ENCODE measurements around the gene PTGS2.

PTGS2 gene

DNA sequence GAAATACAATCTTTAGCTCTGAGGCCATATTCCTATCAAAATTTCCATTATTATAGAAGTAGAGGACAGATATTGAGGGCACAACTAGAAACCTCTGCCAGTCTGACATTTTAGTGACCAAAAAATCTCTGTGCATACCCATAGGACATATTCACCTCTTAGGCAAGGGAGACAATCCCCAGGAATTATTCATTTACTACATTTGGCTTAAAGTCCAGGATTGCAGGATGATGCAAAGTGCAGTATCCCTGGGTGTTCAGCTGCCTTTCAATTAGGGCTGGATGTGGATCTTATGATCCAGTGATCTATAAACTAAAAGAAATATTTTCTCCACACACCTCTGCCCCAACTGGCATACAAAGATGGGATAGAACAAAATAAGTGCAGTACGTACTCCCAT is 50.9 kb downstream of the PTGS2 start:
- Histone ChIP-seq H3K4me1 (ENCODE audit: control insufficient read depth in 1 of 2, insufficient read depth in 2 of 2, low read length in 2 of 2) (no peaks in the 10 kb centered on the region), H3K4ac (ENCODE audit: low read depth, low read length) (no peak overlapping the region), H3K27ac (ENCODE audit: low read depth, low read length) (no peak overlapping the region), H3K18ac (ENCODE audit: low read length) (no peak overlapping the region), H3K79me2 (ENCODE audit: control insufficient read depth, insufficient read depth, low read length, poor library complexity) (no peaks in the 10 kb centered on the region), H4K91ac (ENCODE audit: low read depth, low read length) (no peak overlapping the region), H3K9ac (ENCODE audit: low read length) (no peak overlapping the region), H3K23ac (ENCODE audit: low read length) (no peak overlapping the region), H3K79me1 (ENCODE audit: low read length) (no peaks in the 10 kb centered on the region), H2AFZ (ENCODE audit: insufficient read depth, low read length, poor library complexity) (no peak overlapping the region), H3K4me2 (ENCODE audit: low read length) (no peak overlapping the region), H2BK5ac (ENCODE audit: low read depth, low read length, poor library complexity) (no peak overlapping the region), H3K9me3 (ENCODE audit: insufficient read depth, low read depth, low read length) (no peaks in the 10 kb centered on the region), H3K14ac (ENCODE audit: low read length) (no peak overlapping the region), H2BK12ac (ENCODE audit: low read length) (no peak overlapping the region), H3K36me3 (ENCODE audit: control insufficient read depth in 1 of 2, insufficient read depth in 2 of 2, low read length in 2 of 2) (no peaks in the 10 kb centered on the region), H3K27me3 (ENCODE audit: insufficient read depth, low read length) (no peaks in the 10 kb centered on the region), H4K12ac (ENCODE audit: low read depth, low read length) (no peak overlapping the region), H2BK120ac (ENCODE audit: insufficient read depth, low read length, poor library complexity) (no peak overlapping the region), H4K8ac (ENCODE audit: low read depth, low read length) (no peak overlapping the region), H3K4me3 (ENCODE audit: low read depth, low read length) (no peak overlapping the region), H2AK5ac (ENCODE audit: low read length) (no peak overlapping the region)
- no CpG with 5 or more reads among the region's 1 CpG for WGBS (ENCODE audit: extremely low coverage, insufficient coverage, insufficient read length)
- DNase-seq, result no peak

DNA sequence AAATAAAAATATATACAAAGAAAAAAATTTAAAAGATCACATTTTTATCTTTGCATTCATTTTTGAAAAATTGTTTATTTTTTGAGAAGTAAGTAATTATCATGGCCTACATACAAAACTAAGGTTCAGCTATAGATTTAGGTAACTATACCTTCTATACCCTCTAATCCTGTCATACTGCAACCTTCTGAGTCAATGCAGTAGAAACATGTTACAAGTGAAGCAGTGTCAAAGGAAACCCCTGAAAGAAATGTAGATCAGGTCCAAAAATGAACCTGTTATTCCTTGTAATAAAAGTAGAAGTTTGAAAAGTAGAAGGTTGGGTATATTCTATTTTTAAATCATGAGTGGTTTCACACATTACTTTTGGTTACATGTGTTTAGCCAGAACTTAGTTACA is 51.3 kb downstream of the PTGS2 start:
- no peaks in the 10 kb centered on the region for H3K79me2 ChIP-seq (ENCODE audit: control insufficient read depth, insufficient read depth, low read length, poor library complexity)
- no peak overlapping the region for H3K9ac ChIP-seq (ENCODE audit: low read length)

DNA sequence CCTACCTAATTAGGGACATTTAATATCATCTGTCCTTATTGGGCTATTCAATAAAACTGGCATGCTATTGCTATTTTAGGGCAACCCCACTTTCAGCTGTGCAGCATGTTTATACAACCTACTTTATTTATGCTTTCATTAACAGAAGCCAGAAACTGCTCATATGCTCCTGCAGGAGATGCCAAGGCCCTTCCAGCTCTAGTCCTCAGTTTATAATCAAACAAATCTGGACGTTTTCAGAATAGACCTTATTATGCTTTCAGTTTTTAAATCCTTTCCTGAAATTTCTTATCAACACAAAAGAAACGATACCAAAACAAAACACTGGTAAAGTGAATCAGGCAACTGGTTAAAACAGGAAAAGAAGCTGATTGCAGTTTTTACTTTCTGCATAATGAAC is 53.2 kb downstream of the PTGS2 start:
- no peak overlapping the region for H2BK5ac ChIP-seq (ENCODE audit: low read depth, low read length, poor library complexity)
- H3K4me2 ChIP-seq (ENCODE audit: low read length), result no peak overlapping the region
- H2BK12ac ChIP-seq (ENCODE audit: low read length), result no peak overlapping the region
- H3K27ac ChIP-seq (ENCODE audit: low read depth, low read length), result no peak overlapping the region
- H4K12ac ChIP-seq (ENCODE audit: low read depth, low read length), result no peak overlapping the region
- no peaks in the 10 kb centered on the region for H3K79me1 ChIP-seq (ENCODE audit: low read length)
- no peak overlapping the region for H3K23ac ChIP-seq (ENCODE audit: low read length)
- no peaks in the 10 kb centered on the region for H3K4me1 ChIP-seq (ENCODE audit: control insufficient read depth in 1 of 2, insufficient read depth in 2 of 2, low read length in 2 of 2)
- no peak overlapping the region for H4K8ac ChIP-seq (ENCODE audit: low read depth, low read length)
- no CpG with 5 or more reads among the region's 2 CpGs for WGBS (ENCODE audit: extremely low coverage, insufficient coverage, insufficient read length)
- no peak overlapping the region for H4K91ac ChIP-seq (ENCODE audit: low read depth, low read length)
- no peaks in the 10 kb centered on the region for H3K79me2 ChIP-seq (ENCODE audit: control insufficient read depth, insufficient read depth, low read length, poor library complexity)
- no peak for DNase-seq
- H2BK120ac ChIP-seq (ENCODE audit: insufficient read depth, low read length, poor library complexity), result no peak overlapping the region
- no peak overlapping the region for H2AFZ ChIP-seq (ENCODE audit: insufficient read depth, low read length, poor library complexity)
- H3K18ac ChIP-seq (ENCODE audit: low read length), result no peak overlapping the region
- H3K14ac ChIP-seq (ENCODE audit: low read length), result no peak overlapping the region
- H3K36me3 ChIP-seq (ENCODE audit: control insufficient read depth in 1 of 2, insufficient read depth in 2 of 2, low read length in 2 of 2), result no peaks in the 10 kb centered on the region
- no peaks in the 10 kb centered on the region for H3K9me3 ChIP-seq (ENCODE audit: insufficient read depth, low read depth, low read length)
- H3K4ac ChIP-seq (ENCODE audit: low read depth, low read length), result no peak overlapping the region
- no peak overlapping the region for H3K4me3 ChIP-seq (ENCODE audit: low read depth, low read length)
- no peak overlapping the region for H2AK5ac ChIP-seq (ENCODE audit: low read length)
- H3K9ac ChIP-seq (ENCODE audit: low read length), result no peak overlapping the region
- no peaks in the 10 kb centered on the region for H3K27me3 ChIP-seq (ENCODE audit: insufficient read depth, low read length)

More for the DNA sequence above, 51.3 kb downstream of the PTGS2 start:
- Histone ChIP-seq H3K23ac (ENCODE audit: low read length) (no peak overlapping the region), H3K79me1 (ENCODE audit: low read length) (no peaks in the 10 kb centered on the region), H3K18ac (ENCODE audit: low read length) (no peak overlapping the region), H3K4me2 (ENCODE audit: low read length) (no peak overlapping the region), H3K27me3 (ENCODE audit: insufficient read depth, low read length) (no peaks in the 10 kb centered on the region), H4K12ac (ENCODE audit: low read depth, low read length) (no peak overlapping the region), H3K9me3 (ENCODE audit: insufficient read depth, low read depth, low read length) (no peaks in the 10 kb centered on the region), H3K14ac (ENCODE audit: low read length) (no peak overlapping the region), H2BK12ac (ENCODE audit: low read length) (no peak overlapping the region), H2BK5ac (ENCODE audit: low read depth, low read length, poor library complexity) (no peak overlapping the region), H4K8ac (ENCODE audit: low read depth, low read length) (no peak overlapping the region), H3K4me3 (ENCODE audit: low read depth, low read length) (no peak overlapping the region), H3K4me1 (ENCODE audit: control insufficient read depth in 1 of 2, insufficient read depth in 2 of 2, low read length in 2 of 2) (no peaks in the 10 kb centered on the region), H2BK120ac (ENCODE audit: insufficient read depth, low read length, poor library complexity) (no peak overlapping the region), H3K27ac (ENCODE audit: low read depth, low read length) (no peak overlapping the region), H3K36me3 (ENCODE audit: control insufficient read depth in 1 of 2, insufficient read depth in 2 of 2, low read length in 2 of 2) (no peaks in the 10 kb centered on the region), H2AK5ac (ENCODE audit: low read length) (no peak overlapping the region), H2AFZ (ENCODE audit: insufficient read depth, low read length, poor library complexity) (no peak overlapping the region), H3K4ac (ENCODE audit: low read depth, low read length) (no peak overlapping the region), H4K91ac (ENCODE audit: low read depth, low read length) (no peak overlapping the region)
- no peak for DNase-seq

DNA sequence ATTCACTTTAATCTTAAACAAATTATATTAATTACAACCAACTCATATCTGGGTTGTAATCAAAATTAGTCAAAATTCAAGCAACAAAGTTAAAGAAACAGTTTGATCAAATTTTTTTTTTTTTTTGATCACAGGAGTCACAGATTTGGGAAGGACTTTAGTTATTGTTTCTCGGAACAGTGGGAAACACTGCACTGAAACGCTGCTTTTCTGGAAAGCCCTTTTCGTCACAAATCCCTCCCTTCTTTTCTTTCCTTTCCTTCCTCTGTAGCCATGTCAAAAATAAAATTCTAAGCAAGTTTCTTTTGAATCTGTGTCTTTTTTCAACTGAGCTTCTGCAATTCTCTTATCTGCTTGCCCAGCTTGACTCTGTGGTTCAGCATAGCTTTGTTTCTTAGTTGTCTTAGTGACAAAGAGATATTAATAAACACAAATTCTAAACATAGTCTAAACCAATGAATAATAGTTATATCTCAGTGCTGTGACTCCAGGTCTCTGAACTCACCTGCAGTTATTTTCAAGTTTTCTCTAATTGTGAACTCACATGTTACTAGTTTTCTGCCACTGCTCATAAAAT is 53.8 kb downstream of the PTGS2 start:
- Histone ChIP-seq H4K91ac (ENCODE audit: low read depth, low read length) (no peak overlapping the region), H3K27ac (ENCODE audit: low read depth, low read length) (no peak overlapping the region), H3K4me2 (ENCODE audit: low read length) (no peak overlapping the region), H2BK120ac (ENCODE audit: insufficient read depth, low read length, poor library complexity) (no peak overlapping the region), H3K79me1 (ENCODE audit: low read length) (no peaks in the 10 kb centered on the region), H3K36me3 (ENCODE audit: control insufficient read depth in 1 of 2, insufficient read depth in 2 of 2, low read length in 2 of 2) (no peaks in the 10 kb centered on the region), H3K9me3 (ENCODE audit: insufficient read depth, low read depth, low read length) (no peaks in the 10 kb centered on the region), H4K12ac (ENCODE audit: low read depth, low read length) (no peak overlapping the region), H2BK5ac (ENCODE audit: low read depth, low read length, poor library complexity) (no peak overlapping the region), H3K27me3 (ENCODE audit: insufficient read depth, low read length) (no peaks in the 10 kb centered on the region), H2BK12ac (ENCODE audit: low read length) (no peak overlapping the region), H3K79me2 (ENCODE audit: control insufficient read depth, insufficient read depth, low read length, poor library complexity) (no peaks in the 10 kb centered on the region), H2AFZ (ENCODE audit: insufficient read depth, low read length, poor library complexity) (no peak overlapping the region), H3K9ac (ENCODE audit: low read length) (no peak overlapping the region), H3K14ac (ENCODE audit: low read length) (no peak overlapping the region), H3K4me3 (ENCODE audit: low read depth, low read length) (no peak overlapping the region), H2AK5ac (ENCODE audit: low read length) (no peak overlapping the region), H3K4ac (ENCODE audit: low read depth, low read length) (no peak overlapping the region), H3K18ac (ENCODE audit: low read length) (no peak overlapping the region), H3K23ac (ENCODE audit: low read length) (no peak overlapping the region), H3K4me1 (ENCODE audit: control insufficient read depth in 1 of 2, insufficient read depth in 2 of 2, low read length in 2 of 2) (no peaks in the 10 kb centered on the region), H4K8ac (ENCODE audit: low read depth, low read length) (no peak overlapping the region)
- WGBS (ENCODE audit: extremely low coverage, insufficient coverage, insufficient read length), result no CpG with 5 or more reads among the region's 3 CpGs
- DNase-seq, result no peak
